Right atrium auricular region (tissue), 2 donors: ENCODE results near the gene MICAL2. TPM values are rescaled to one million over a fixed set of nuclear protein-coding genes. Genes with fewer than 3 reads are reported as not detected.

Experiments used
- DNase-seq: peaks from one replicate; pipeline ENCODE4 v3.0.0-alpha.2; 2019; ENCODE audit warnings: low spot score
- H3K27ac ChIP-seq, 2 donors: fragments of 200-600 bp; sonication (generic); 1 replicate in 1 of 2; 2 replicates in 1 of 2; pipeline ENCODE4 v1.5.1; 2016 to 2019
- H3K27me3 ChIP-seq, 2 donors: fragments of 200-600 bp; sonication (generic); one replicate each; pipeline versions ENCODE4 v1.5.1 to v1.6.0; 2017 to 2019
- H3K36me3 ChIP-seq: fragments of 200-600 bp; sonication (generic); one replicate; pipeline ENCODE4 v1.5.1; 2016
- H3K4me1 ChIP-seq, 2 donors: fragments of 200-600 bp; sonication (generic); one replicate each; pipeline versions ENCODE4 v1.5.1 to v1.6.0; 2017 to 2019
- H3K4me3 ChIP-seq, 2 donors: fragments of 200-600 bp; sonication (generic); 1 replicate in 1 of 2; 2 replicates in 1 of 2; pipeline ENCODE4 v1.5.1; 2017 to 2019; ENCODE audit warnings: mild to moderate bottlenecking in 1 of 2, moderate library complexity in 1 of 2
- H3K9me3 ChIP-seq, 2 donors: fragments of 200-600 bp; sonication (generic); one replicate each; pipeline ENCODE4 v1.5.1; 2019
- CTCF ChIP-seq, 2 donors: fragments of 200-600 bp; sonication (generic); IDR thresholded peaks; one replicate each; pipeline ENCODE4 v1.5.1; 2019; ENCODE audit warnings: antibody characterized with exemption in 2 of 2
- total RNA-seq, 2 donors: library from RNA; depleted of rRNA; stranded (reverse); fragments of >200 nt; gene quantifications; one replicate each; pipeline ENCODE4 v1.1.0, GENCODE V29; 2016

MICAL2 gene
- total RNA-seq, 2 donors from 2014 or later = 77.6 to 84.5 TPM

- Histone ChIP-seq H3K27ac (peak overlapping the region; percentile 33 to 74), H3K27me3 (no peaks in the 10 kb centered on the region), H3K9me3 (peaks cover 0 to 3% of the 10 kb centered on the region in 2 donors), H3K4me1 (peaks cover 0 to 62% of the 10 kb centered on the region in 2 donors), H3K36me3 (no peaks in the 10 kb centered on the region), H3K4me3 (no peak overlapping the region)
- DNase-seq = no peak
- TF ChIP-seq CTCF (IDR thresholded peaks at IDR 0.05) = no peak
These were observed 65.4 kb downstream of the MICAL2 start for GRCh38 chr11:12175694-12176241.

GRCh38 chr11:12176410-12176809 lies 66.0 kb downstream of the MICAL2 start:
- Histone ChIP-seq H3K4me1 (peaks cover 0 to 55% of the 10 kb centered on the region in 2 donors), H3K27ac (peak overlapping the region; percentile 74 to 87), H3K36me3 (no peaks in the 10 kb centered on the region), H3K9me3 (peaks cover 0 to 3% of the 10 kb centered on the region in 2 donors), H3K4me3 (no peak overlapping the region), H3K27me3 (no peaks in the 10 kb centered on the region)
- no peak for DNase-seq
- TF ChIP-seq CTCF (IDR thresholded peaks at IDR 0.05) = no peak

- no peak for TF ChIP-seq CTCF (IDR thresholded peaks at IDR 0.05)
These were observed 67.4 kb downstream of the MICAL2 start for GRCh38 chr11:12177739-12178338.

GRCh38 chr11:12179019-12179418 lies 68.6 kb downstream of the MICAL2 start:
- Histone ChIP-seq H3K27me3 (no peaks in the 10 kb centered on the region), H3K4me1 (peaks cover 0 to 77% of the 10 kb centered on the region in 2 donors), H3K4me3 (no peak overlapping the region), H3K27ac (peak overlapping the region; percentile 74 to 87), H3K9me3 (no peaks in the 10 kb centered on the region), H3K36me3 (no peaks in the 10 kb centered on the region)
- TF ChIP-seq CTCF (IDR thresholded peaks at IDR 0.05) = no peak
- DNase-seq = no peak

More at GRCh38 chr11:12177739-12178338, 67.4 kb downstream of the MICAL2 start:
- Histone ChIP-seq H3K27me3 (no peaks in the 10 kb centered on the region), H3K4me1 (peaks cover 0 to 66% of the 10 kb centered on the region in 2 donors), H3K27ac (peak overlapping the region; percentile 74 to 87), H3K36me3 (no peaks in the 10 kb centered on the region), H3K9me3 (no peaks in the 10 kb centered on the region), H3K4me3 (no peak overlapping the region)
- no peak for DNase-seq

- no peak for TF ChIP-seq CTCF (IDR thresholded peaks at IDR 0.05)
- H3K27me3 ChIP-seq = no peaks in the 10 kb centered on the region
- no peaks in the 10 kb centered on the region for H3K9me3 ChIP-seq
- DNase-seq = no peak
- H3K36me3 ChIP-seq = no peaks in the 10 kb centered on the region
- peaks cover 0 to 77% of the 10 kb centered on the region in 2 donors for H3K4me1 ChIP-seq
- peak overlapping the region; percentile 74 to 87 for H3K27ac ChIP-seq
- no peak overlapping the region for H3K4me3 ChIP-seq
These were observed 69.1 kb downstream of the MICAL2 start for GRCh38 chr11:12179531-12179930.
